ENCODE data around the gene WWOX. TPM values are rescaled to one million over a fixed set of nuclear protein-coding genes. Genes with fewer than 3 reads are reported as not detected.

Gene WWOX
- total and polyA plus RNA-seq, 2 of the 13 experiments (the other 11 are each of a cell fraction or from before 2014, with no cell fraction given): 9.1 to 37.4 TPM

GRCh38 chr16:78529881-78530280 is 430.4 kb downstream of the WWOX start:
- TF ChIP-seq SRY (CRISPR knock-in tag; IDR thresholded peaks at IDR 0.05): no peak
- no peak for TF ChIP-seq U2AF2 (IDR thresholded peaks at IDR 0.05; ENCODE audit: low read depth, low read length)
- TF ChIP-seq, protein P1, sequence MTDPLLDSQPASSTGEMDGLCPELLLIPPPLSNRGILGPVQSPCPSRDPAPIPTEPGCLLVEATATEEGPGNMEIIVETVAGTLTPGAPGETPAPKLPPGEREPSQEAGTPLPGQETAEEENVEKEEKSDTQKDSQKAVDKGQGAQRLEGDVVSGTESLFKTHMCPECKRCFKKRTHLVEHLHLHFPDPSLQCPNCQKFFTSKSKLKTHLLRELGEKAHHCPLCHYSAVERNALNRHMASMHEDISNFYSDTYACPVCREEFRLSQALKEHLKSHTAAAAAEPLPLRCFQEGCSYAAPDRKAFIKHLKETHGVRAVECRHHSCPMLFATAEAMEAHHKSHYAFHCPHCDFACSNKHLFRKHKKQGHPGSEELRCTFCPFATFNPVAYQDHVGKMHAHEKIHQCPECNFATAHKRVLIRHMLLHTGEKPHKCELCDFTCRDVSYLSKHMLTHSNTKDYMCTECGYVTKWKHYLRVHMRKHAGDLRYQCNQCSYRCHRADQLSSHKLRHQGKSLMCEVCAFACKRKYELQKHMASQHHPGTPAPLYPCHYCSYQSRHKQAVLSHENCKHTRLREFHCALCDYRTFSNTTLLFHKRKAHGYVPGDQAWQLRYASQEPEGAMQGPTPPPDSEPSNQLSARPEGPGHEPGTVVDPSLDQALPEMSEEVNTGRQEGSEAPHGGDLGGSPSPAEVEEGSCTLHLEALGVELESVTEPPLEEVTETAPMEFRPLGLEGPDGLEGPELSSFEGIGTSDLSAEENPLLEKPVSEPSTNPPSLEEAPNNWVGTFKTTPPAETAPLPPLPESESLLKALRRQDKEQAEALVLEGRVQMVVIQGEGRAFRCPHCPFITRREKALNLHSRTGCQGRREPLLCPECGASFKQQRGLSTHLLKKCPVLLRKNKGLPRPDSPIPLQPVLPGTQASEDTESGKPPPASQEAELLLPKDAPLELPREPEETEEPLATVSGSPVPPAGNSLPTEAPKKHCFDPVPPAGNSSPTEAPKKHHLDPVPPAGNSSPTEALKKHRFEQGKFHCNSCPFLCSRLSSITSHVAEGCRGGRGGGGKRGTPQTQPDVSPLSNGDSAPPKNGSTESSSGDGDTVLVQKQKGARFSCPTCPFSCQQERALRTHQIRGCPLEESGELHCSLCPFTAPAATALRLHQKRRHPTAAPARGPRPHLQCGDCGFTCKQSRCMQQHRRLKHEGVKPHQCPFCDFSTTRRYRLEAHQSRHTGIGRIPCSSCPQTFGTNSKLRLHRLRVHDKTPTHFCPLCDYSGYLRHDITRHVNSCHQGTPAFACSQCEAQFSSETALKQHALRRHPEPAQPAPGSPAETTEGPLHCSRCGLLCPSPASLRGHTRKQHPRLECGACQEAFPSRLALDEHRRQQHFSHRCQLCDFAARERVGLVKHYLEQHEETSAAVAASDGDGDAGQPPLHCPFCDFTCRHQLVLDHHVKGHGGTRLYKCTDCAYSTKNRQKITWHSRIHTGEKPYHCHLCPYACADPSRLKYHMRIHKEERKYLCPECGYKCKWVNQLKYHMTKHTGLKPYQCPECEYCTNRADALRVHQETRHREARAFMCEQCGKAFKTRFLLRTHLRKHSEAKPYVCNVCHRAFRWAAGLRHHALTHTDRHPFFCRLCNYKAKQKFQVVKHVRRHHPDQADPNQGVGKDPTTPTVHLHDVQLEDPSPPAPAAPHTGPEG (CRISPR knock-in tag; IDR thresholded peaks at IDR 0.05): no peak
- TF ChIP-seq ELF1 (CRISPR knock-in tag; IDR thresholded peaks at IDR 0.05): no peak
- TF ChIP-seq ZNF782 (CRISPR knock-in tag; IDR thresholded peaks at IDR 0.05; ENCODE audit: borderline replicate concordance): no peak
- no peak for TF ChIP-seq HNRNPK (IDR thresholded peaks at IDR 0.05; ENCODE audit: low read depth, low read length, poor library complexity, severe bottlenecking)
- TF ChIP-seq, protein P2, sequence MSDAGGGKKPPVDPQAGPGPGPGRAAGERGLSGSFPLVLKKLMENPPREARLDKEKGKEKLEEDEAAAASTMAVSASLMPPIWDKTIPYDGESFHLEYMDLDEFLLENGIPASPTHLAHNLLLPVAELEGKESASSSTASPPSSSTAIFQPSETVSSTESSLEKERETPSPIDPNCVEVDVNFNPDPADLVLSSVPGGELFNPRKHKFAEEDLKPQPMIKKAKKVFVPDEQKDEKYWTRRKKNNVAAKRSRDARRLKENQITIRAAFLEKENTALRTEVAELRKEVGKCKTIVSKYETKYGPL (CRISPR knock-in tag; IDR thresholded peaks at IDR 0.05): no peak
- TF ChIP-seq RORA (CRISPR knock-in tag; IDR thresholded peaks at IDR 0.05): no peak
- no peak for TF ChIP-seq ONECUT2 (CRISPR knock-in tag; IDR thresholded peaks at IDR 0.05)
- TF ChIP-seq ZNF225 (CRISPR knock-in tag; IDR thresholded peaks at IDR 0.05): no peak
- no TSS peak for BruUV-seq (replicated peaks)
- intact Hi-C loops (cut with micrococcal nuclease; ENCODE audit: unreplicated experiment): no loop called here
- no peaks in the 10 kb centered on the region for H3K36me3 ChIP-seq (replicated peaks in 1 of 2; ENCODE audit: control insufficient read depth in 1 of 2, insufficient read depth in 2 of 2, low read length in 2 of 2)
- no peak overlapping the region for H2AFZ ChIP-seq (ENCODE audit: low read length)
- no peaks in the 10 kb centered on the region for H3K27me3 ChIP-seq (ENCODE audit: control insufficient read depth in 1 of 2, insufficient read depth in 2 of 2, low read length in 2 of 2)
- H4K20me1 ChIP-seq (ENCODE audit: insufficient read depth, low read length): no peaks in the 10 kb centered on the region
- in situ Hi-C loops (cut with HindIII; ENCODE audit: extremely low pct_ligation_motif_present, low pct_unique_long_range_greater_than_20kb): no loop called here
- DNase-seq (ENCODE audit: low spot score): no peak
- FAIRE-seq: no peak
- POLR2A ChIA-PET: no interaction called here
- H3K4me2 ChIP-seq (ENCODE audit: low read depth, low read length): no peak overlapping the region
- no peaks in the 10 kb centered on the region for H3K79me2 ChIP-seq (ENCODE audit: insufficient read depth, low read length)
- 84% methylated on average over 5 of the region's 5 CpGs for WGBS (ENCODE audit: low lambda C conversion rate)
- CTCF ChIA-PET (ENCODE audit: low intra/inter-chr PET ratio, low total read pairs): no interaction called here
- H3K4me3 ChIP-seq (replicated peaks in 1 of 3; ENCODE audit: insufficient read depth in 1 of 3, low read depth in 2 of 3, low read length in 3 of 3): no peak overlapping the region
- no peaks in the 10 kb centered on the region for H3K4me1 ChIP-seq (ENCODE audit: insufficient read depth, low read length)
- H3K27ac ChIP-seq (ENCODE audit: extremely low read length, insufficient read depth, low read length): no peak overlapping the region
- no peaks in the 10 kb centered on the region for H3K9me3 ChIP-seq (ENCODE audit: low read length)
- no peak for ATAC-seq
- H3K9ac ChIP-seq (ENCODE audit: insufficient read depth, low read depth, low read length): no peak overlapping the region
